SH-SY5Y (cell line): ENCODE measurements around the gene MUC6.

Experiments
- GATA2 ChIP-seq: IDR thresholded peaks from 2 replicates; pipeline ENCODE4 v1.6.1; 2011; ENCODE audit warnings: mild to moderate bottlenecking, low read depth, low read length
- GATA3 ChIP-seq: IDR thresholded peaks from 2 replicates; pipeline ENCODE4 v1.6.1; 2011; ENCODE audit warnings: low read depth, mild to moderate bottlenecking, low read length, moderate library complexity

MUC6 gene

DNA sequence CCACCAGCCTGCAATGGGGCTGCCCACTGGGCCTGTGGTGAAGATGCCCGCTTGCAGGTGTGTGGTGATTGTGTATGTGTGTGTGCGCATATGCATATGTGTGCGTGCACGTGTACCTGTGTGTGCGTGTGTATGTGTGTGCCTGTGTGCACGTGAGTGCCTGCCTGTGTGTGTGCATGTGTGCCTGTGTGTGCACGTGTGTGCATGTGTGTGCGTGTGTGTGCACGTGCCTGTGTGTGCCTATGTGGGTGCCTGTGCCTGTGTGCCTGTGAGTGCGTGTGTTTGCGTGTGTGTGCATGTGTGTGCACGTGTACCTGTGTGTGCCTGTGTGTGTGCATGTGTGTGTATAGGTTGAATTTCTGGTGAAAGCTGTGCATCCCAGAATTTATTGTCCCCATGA is 2.4 kb upstream of the MUC6 start:
- TF ChIP-seq GATA2 = no peak
- no peak for TF ChIP-seq GATA3

DNA sequence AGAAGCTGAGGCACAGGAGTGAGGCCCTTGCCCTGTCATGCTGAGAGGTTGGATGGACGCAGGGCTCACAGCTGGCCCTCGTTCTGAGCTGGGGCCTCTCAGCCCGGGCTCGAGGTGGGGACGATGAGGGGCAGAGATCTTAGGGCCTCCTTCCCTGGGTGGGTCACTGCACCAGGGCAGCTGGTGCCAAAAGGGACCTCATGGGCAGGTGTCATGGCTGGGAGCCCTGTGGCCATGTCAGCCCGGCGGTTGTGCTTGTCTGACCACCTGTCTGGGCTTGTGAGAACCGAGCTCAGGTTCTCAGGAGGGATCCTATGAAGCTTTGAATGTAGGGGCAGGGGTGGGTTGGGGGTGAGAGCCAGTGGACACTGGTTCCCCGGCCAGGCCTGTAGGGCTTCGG is 1.8 kb upstream of the MUC6 start:
- TF ChIP-seq GATA3 (no peak), GATA2 (no peak)

- TF ChIP-seq GATA3 (no peak), GATA2 (no peak)
Observed at GRCh38 chr11:1037506-1038055, 1.1 kb upstream of the MUC6 start.

DNA sequence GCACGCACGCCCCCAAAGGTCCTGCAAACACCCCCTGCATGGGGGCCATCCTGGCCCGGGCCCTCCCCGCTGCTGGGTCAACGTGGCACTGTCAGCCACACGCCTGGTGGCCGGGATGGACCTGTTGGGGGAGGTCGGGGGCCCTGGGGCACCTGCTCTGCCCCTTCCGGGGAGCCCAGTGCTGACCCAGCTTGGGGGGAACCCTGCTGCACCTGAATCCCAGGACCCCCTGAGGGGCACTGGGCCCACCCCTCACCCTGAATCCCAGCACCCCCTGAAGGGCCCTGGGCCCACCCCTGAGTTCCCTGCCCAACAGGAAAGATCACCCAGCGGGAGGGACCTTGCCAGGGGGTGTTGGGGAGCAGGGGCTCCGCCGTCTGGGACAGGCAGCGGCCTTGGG is 413 bp upstream of the MUC6 start:
- TF ChIP-seq GATA3 = no peak
- no peak for TF ChIP-seq GATA2

DNA sequence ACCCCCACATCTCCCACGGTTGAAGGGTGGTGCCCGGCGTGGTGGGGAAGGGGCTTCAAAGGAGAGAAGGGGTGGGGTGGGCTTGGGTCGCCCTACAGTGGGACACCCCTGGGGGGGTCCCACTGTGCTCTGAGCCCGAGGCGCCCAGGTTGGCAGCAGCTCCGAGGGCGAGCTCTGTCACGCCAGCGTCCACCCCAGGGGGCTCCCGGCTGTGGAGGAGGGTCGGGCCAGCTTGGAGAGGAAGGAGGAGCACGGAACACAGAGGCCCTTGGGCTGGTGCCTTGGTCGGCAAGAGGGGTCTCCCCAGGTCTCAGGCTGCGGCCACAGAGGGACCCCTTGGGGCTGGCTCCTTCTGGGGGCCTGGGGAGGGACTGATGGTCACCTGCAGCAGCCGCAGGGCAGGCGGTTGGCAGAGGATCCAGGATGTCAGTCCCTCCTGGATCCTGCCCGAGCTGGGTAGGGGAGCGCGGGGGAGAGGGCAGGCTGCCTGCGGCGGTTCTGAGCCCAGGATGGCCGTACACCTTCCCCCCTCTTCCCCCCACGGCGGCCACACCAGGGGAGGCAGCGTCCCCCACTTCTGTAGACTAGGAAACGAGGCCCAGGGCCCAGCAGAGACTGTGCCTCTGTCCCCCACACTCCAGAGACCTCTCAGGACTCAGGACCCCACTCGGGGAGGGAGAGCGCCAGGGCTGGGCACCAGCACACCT is 788 bp downstream of the MUC6 start:
- TF ChIP-seq GATA2 = no peak
- TF ChIP-seq GATA3 = no peak

DNA sequence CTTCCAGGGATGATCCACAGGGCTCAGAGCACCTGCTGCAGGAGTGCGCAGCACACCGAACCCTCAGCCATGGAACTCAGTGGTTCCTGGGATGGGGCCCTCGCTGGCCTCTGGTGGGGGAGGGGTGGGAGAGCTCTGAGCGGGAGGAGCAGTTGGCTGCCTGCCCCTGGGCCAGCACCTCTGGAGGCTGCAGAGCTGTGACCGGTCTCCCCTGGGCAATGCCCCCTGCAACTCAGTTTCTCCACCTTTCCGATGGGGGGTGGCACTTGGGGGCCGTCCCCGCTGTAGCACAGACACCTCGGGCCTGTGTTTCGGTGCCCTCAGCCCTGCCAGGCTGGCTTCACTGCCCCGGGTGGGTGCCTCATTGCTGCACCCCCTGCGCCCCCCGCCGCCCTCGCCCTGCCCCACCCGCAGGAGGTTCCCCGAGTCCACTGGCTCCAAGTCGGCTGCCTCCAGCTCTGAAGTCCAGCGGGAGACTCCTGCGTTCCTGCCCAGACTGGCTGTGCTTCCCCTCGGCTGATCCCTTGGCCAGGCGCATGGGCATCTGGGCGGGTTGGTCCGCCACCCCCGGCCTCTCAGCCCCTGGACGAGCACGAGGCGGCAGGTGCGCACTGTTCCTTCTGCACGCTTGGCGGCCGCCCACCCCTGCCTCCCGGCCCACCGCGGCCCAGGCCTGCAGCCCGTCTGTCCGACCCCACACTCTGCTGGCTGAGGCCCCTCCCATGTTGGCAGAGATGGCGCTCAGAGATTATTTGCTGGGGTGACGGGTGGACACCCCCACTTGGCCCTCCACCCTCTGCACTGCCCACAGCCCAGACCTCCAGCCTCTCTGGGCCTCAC is 1.8 kb downstream of the MUC6 start:
- no peak for TF ChIP-seq GATA3
- no peak for TF ChIP-seq GATA2

- TF ChIP-seq GATA3 = no peak
- no peak for TF ChIP-seq GATA2
Observed at GRCh38 chr11:1034001-1034400, 2.5 kb downstream of the MUC6 start.

DNA sequence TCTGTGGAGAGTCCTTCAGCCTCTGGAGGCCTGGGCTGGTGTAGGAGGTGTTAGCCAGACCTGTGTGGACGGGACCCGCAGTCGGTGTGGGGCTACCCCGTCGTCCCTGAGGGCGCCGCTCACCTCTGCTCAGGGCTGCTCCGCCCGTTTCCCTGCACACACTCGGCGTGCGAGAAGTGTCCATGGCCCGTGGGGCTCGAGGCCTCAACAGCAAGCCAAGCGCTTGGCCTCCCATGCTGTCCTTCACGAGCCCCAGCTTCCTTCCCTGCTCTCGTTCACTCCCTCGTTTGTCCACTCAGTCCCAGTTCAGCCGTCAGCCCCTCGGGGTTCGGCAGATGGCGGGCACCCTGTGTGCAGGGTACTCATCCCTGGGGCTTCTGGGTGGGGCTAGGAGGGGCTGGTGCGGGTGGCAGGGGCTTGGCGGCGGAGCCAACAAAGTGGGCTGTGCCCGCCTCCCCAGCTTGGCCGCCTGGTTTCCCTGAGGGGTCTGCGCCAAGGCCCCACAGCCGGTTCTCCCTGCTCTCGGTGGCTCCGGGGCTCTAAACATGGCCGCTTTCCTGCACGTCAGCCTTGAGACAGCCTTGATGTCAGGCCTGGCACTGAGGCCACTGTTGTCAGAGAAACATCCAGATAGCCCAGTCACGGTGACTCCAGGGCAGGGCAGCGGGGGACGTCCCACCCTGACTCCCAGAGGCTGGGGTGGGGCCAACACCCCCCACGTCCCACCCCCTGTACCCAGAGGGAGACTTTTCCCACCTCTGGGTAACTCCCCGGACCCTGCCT is 3.3 kb downstream of the MUC6 start:
- TF ChIP-seq GATA3 (no peak), GATA2 (no peak)

DNA sequence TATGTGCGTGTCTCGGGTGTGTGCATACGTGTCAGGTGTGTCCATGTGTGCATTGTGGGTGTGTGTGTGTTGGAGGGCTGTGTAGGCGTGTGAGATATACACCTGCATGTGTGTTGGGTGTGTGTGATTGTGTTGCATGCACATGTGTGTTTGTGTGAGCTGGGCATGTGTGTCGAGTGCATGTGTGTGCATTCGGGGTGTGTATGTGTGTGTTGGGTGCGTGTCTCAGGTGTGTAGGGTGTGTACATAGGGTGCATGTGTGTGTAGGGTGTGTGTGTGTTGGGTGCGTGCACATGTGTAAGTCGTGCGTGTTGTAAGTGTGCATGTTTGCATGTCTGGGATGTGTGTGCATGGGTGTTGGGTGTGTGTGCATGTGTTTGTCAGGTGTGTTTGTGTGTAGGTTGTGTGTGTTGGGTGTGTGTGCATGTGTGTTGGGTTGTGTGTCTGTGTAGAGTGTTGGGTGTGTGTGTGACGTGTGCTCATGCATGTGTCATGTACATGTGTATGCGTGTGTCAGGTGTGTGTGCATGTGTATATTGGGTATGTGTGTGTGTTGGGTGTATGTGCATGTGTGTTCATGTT is 4.1 kb downstream of the MUC6 start:
- TF ChIP-seq GATA3 (no peak), GATA2 (no peak)

DNA sequence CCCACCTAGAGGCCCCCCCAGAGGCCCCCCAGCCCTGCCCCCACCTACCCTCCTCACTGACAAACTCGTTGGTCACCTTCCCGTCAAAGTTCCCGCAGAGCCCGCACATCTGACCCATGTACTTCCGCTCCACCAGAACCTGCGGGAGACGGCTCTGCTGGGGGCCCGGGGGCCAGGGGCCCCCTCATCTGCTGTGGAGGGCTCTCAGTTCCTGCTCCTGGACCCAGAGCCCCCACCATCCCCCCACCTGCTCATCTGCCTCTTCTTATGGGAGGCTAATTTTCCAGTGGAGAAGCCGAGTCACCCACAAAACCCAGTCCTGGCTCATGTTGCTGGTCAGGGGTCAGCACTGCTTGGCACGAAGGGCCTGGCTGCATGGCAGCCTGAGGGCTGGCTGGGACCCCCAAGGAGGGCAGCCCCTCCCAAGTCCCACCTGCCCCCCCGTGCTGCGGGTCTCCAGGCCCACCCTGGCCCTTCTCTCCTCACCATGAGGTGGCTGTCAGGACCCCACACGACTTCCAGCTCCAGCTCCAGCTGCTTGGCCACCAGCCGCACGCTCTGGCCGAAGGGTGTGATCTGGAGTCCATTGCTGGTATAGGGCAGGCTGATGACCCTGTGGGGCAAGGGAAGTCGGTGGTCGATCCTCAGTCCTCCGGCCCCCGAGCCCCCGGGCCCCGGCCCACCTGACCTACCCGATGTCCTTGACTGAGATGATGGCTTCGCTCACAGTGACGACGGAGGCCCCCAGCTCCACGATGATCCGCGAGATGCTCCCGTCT is 5.2 kb downstream of the MUC6 start:
- no peak for TF ChIP-seq GATA2
- TF ChIP-seq GATA3 = no peak

DNA sequence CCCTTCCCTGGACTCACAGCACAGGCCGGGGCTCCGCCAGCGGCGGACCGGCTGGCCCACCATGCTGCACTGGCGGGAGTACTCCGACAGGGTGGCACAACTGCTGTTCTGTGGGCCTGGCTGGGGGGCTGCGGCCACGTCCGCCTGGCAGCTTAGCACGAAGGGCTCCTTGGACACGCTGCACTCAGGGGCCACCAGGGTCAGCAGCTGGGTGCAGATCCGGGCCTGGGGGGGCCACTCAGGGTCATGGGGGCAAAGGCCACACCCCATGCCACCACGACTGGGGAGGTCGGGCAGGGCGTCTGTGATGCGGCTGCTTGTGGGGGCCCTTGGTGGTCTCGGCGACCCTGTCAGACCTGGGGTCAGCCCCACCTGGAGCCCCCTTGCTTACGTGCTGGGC is 6.0 kb downstream of the MUC6 start:
- TF ChIP-seq GATA2 = no peak
- TF ChIP-seq GATA3 = no peak

GRCh38 chr11:1030086-1030485 is 6.4 kb downstream of the MUC6 start:
- no peak for TF ChIP-seq GATA2

DNA sequence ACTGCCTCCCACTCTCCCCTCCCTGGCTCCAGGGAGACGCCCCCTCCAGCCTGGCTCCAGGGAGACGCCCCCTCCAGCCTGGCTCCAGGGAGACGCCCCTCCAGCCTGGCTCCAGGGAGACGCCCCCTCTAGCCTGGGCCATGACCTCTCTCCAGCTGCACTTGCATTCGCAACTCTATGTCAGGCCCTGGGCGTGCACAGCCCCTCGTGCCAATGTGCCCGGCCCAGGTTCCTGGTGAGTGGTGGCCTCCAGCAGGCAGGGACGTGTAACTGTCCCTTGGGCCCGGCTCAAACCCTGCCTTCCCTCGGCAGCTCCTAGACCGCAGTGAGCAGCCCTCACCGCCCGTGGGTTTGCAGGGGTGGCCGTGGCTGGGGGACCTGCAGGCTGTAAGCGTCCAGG is 6.9 kb downstream of the MUC6 start:
- TF ChIP-seq GATA3 (no peak), GATA2 (no peak)

DNA sequence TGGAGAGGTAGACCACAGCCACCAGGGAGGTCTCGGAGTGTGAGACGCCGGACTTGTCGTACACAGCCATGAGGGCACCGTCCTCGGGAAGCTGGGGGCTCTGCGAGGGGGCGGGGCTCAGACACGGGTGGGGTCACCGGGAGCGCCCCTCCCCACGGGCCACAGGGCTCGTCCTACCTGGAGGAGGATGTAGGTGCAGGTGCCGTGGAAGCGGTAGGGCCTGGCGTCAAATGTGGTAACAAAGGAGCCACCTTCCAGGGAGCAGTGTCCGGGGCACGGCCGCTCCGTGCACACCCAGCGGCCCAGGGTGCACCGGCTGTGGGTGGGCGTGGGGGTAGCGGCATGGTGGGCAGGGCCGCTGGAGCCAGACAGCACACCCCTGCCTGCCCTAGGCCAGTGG is 7.5 kb downstream of the MUC6 start:
- TF ChIP-seq GATA2 (no peak), GATA3 (no peak)
